A673 (cell line): ENCODE results near the gene NFU1.

ENCODE experiments used
- CTCF ChIP-seq: fragments of 300-800, 200-600 bp; sonication (generic); conservative IDR thresholded peaks from 2 replicates; pipeline ENCODE4 v1.5.1; 2017; ENCODE audit warnings: low read depth, mild to moderate bottlenecking, antibody characterized with exemption, low read length, moderate library complexity, mixed read lengths
- EZH2 ChIP-seq: fragments of 200-600 bp; sonication (generic); IDR thresholded peaks from 2 replicates; pipeline ENCODE4 v1.6.1; 2017; ENCODE audit warnings: borderline replicate concordance, low read depth, mild to moderate bottlenecking, mixed read lengths, antibody characterized with exemption, low read length; ENCODE audit not compliant: poor library complexity, severe bottlenecking

GRCh38 chr2:69454976-69455375, 17.7 kb upstream of the NFU1 start:
- TF ChIP-seq CTCF (no peak), EZH2 (no peak)
